ENCODE results near the gene DAAM2.

The DAAM2 gene

DNA sequence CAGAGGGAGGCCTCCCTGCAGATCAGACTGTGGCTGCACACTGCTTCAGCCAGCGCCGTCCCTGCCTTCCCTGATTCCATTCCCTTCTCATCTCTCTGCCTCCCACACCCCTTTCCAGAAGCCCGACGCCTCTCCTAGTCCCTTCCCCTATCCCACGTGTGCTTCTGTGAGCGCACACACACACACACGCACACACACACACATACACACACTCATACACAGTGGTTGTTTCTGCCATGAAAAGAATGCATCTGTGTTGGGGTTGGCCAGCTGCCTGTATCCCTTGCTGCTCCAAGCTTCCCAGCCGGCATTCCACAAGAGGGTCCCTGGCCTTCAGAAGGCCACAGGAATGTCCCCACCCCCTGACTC, 90.3 kb downstream of the DAAM2 start:
- no peak for TF ChIP-seq POLR2A (IDR thresholded peaks at IDR 0.05; ENCODE audit: low read length)
- TF ChIP-seq GATA1 (IDR thresholded peaks at IDR 0.05; ENCODE audit: low read depth, low read length) = no peak
- DNase-seq = no peak

- no peak for TF ChIP-seq POLR2A (IDR thresholded peaks at IDR 0.05; ENCODE audit: low read length)
- TF ChIP-seq GATA1 (IDR thresholded peaks at IDR 0.05; ENCODE audit: low read depth, low read length) = no peak
- DNase-seq = no peak
Observed at GRCh38 chr6:39884696-39885095, 92.5 kb downstream of the DAAM2 start.

GRCh38 chr6:39885691-39886090, 93.5 kb downstream of the DAAM2 start:
- DNase-seq = no peak
- TF ChIP-seq GATA1 (IDR thresholded peaks at IDR 0.05; ENCODE audit: low read depth, low read length) = no peak
- TF ChIP-seq POLR2A (IDR thresholded peaks at IDR 0.05; ENCODE audit: low read length) = no peak

DNA sequence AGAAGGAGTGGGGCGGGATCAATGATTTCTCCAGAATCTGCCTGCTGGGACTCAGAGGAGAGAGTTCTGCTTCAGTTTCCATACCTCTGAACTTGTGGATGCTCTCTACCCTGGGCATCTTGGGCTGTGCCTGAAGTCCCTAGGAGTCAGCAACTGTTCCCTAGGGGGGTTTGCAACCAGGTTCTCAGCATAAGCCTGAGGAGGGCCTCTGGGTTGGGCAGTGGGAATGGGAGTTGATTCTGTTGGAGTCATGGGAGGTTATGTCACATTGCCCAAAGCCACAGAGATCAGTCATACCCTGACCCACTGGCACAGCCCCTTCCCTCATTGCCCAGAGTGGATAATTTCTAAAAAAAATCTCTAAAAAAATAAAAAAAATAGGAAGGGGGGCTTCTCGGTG, 94.7 kb downstream of the DAAM2 start:
- TF ChIP-seq POLR2A (IDR thresholded peaks at IDR 0.05; ENCODE audit: low read length) = no peak
- no peak for TF ChIP-seq GATA1 (IDR thresholded peaks at IDR 0.05; ENCODE audit: low read depth, low read length)
- DNase-seq = no peak

DNA sequence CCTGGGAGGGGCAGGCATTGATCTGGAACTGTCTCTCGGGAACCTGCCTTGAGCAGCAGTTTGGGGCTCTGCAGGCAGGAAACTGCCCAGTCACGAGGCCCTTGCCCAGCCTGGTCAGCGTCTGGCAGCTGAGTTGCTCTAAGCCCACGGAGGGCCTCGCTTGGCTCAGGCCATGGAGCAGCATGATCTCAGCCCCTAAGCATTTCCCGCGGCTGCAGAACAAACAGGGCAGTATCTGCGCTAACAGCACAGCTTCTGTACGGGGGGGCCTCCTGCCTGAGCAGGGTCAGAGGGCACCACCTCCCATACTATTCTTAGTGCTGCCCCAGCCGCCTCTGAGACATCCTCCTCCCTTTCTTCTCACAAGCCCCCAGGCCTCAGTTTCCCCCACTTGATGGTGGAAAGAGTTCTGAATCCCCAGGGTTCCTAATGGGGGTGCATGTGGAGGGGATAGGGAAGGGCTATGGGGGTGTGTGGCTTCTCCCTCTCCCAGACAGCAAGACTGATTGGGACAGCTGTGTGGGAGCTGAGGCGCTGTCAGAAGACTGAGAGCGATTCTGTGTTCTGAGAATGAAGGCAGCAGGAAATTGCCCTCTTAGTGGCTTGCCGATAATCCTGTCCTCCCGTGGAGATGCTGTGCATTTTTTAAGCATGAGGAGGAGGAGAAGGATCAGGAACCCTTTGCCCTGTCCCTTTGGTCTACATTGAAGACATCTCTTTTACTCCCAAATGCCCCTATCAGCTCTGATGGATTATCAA, 95.7 kb downstream of the DAAM2 start:
- TF ChIP-seq GATA1 (IDR thresholded peaks at IDR 0.05; ENCODE audit: low read depth, low read length) (no peak), POLR2A (IDR thresholded peaks at IDR 0.05; ENCODE audit: low read length) (no peak)
- no peak for DNase-seq

- TF ChIP-seq POLR2A (IDR thresholded peaks at IDR 0.05; ENCODE audit: low read length) (no peak), GATA1 (IDR thresholded peaks at IDR 0.05; ENCODE audit: low read depth, low read length) (no peak)
- no peak for DNase-seq
Observed at GRCh38 chr6:39889229-39889628, 97.1 kb downstream of the DAAM2 start.

- DNase-seq = no peak
- no peak for TF ChIP-seq POLR2A (IDR thresholded peaks at IDR 0.05; ENCODE audit: low read length)
- TF ChIP-seq GATA1 (IDR thresholded peaks at IDR 0.05; ENCODE audit: low read depth, low read length) = no peak
Observed at GRCh38 chr6:39891353-39891752, 99.2 kb downstream of the DAAM2 start.

GRCh38 chr6:39891976-39892375, 99.8 kb downstream of the DAAM2 start:
- TF ChIP-seq POLR2A (IDR thresholded peaks at IDR 0.05; ENCODE audit: low read length) (no peak), GATA1 (IDR thresholded peaks at IDR 0.05; ENCODE audit: low read depth, low read length) (no peak)

DNA sequence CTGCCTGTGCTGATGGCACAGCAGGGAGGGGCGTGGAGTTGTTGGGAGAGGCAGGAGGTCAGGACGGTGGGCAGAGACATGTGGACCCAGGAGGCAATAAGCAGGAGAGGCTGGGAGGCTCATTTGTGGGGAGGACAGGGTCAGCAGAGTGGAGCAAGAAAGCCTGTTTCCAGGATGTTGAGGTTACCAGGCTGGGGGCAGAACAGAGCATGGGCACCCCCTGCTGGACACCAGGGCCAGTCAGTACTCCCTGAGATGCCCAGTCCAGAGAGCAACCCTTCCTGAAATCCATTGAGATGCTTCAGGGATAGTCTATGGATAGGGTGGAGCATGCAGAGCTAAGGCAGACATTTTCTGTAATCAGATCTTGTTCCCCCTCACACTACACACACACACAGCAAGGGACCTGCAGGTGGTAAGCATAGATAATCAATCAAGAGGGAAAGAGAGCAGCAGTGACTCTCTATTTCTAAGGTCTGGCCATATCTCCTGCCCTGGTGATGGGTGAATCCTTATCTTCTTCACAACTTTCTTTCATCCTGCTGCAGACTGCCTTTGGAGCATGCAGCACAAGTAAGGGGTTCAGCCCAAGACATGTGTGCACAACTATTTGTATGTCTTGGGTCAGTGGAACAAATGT, 100.4 kb downstream of the DAAM2 start:
- no peak for TF ChIP-seq GATA1 (IDR thresholded peaks at IDR 0.05; ENCODE audit: low read depth, low read length)
- no peak for TF ChIP-seq POLR2A (IDR thresholded peaks at IDR 0.05; ENCODE audit: low read length)
- peak; percentile 13 to 43 for DNase-seq

More at GRCh38 chr6:39891976-39892375, 99.8 kb downstream of the DAAM2 start:
- DNase-seq = no peak

- TF ChIP-seq POLR2A (IDR thresholded peaks at IDR 0.05; ENCODE audit: low read length) (no peak), GATA1 (IDR thresholded peaks at IDR 0.05; ENCODE audit: low read depth, low read length) (no peak)
- DNase-seq = no peak
Observed at GRCh38 chr6:39893286-39893685, 101.1 kb downstream of the DAAM2 start.

DNA sequence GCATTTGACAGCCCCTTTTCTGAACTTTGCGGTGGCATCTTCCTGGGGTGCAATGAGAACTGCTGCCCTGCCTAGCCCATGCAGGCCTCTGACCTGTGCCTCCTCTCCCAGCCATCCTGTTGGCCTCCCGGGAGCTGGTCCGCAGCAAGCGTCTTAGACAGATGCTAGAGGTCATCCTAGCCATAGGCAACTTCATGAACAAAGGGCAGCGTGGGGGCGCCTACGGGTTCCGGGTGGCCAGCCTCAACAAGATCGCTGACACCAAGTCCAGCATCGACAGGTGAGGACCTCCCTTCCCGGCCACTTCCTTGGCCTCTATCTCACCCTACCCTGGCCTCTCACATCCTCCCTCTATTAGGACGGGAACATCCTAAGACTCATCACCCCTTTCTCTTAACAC, 104.5 kb downstream of the DAAM2 start:
- no peak for DNase-seq
- TF ChIP-seq GATA1 (IDR thresholded peaks at IDR 0.05; ENCODE audit: low read depth, low read length) = no peak
- no peak for TF ChIP-seq POLR2A (IDR thresholded peaks at IDR 0.05; ENCODE audit: low read length)

DNA sequence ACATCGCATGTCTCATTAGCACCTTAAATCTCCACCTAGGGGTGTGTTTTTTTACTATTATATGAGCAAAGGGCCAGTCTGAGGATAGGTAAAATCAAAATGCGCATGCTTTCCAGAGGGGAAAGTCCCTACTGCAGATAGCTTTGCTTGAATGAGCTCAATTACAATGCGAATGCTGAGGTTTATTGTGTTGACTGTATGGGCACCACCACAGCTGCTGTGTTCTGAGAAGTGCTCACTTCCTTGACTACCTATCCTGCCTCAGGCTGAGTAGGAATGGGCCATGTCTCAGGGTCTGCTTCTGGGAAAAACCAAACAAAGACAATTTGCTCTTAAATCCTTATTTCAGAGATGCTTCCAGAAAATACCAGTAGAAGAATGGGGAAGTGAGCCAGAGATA, 105.5 kb downstream of the DAAM2 start:
- no peak for DNase-seq
- TF ChIP-seq GATA1 (IDR thresholded peaks at IDR 0.05; ENCODE audit: low read depth, low read length) = no peak
- TF ChIP-seq POLR2A (IDR thresholded peaks at IDR 0.05; ENCODE audit: low read length) = no peak

DNA sequence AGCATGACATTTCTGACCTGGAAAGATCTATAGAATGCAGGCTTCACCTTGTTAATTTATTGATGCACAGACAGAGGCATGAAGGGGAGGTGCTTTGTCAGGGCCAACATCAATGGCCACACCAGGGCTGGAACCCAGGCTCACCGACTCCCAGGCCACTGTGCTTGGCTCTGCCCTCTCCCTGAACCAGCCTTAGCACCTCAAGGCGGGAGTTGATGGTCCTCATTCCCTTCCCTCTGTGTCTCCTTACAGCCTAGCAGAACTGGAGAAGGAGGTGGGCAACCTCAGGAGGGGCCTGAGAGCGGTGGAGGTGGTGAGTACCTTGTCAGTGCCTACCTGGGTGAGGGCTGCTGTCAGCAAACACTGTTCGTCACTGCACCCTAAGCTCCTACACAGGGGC, 106.4 kb downstream of the DAAM2 start:
- TF ChIP-seq POLR2A (IDR thresholded peaks at IDR 0.05; ENCODE audit: low read length) (no peak), GATA1 (IDR thresholded peaks at IDR 0.05; ENCODE audit: low read depth, low read length) (no peak)
- no peak for DNase-seq

- TF ChIP-seq GATA1 (IDR thresholded peaks at IDR 0.05; ENCODE audit: low read depth, low read length) (no peak), POLR2A (IDR thresholded peaks at IDR 0.05; ENCODE audit: low read length) (no peak)
- no peak for DNase-seq
Observed at GRCh38 chr6:39899554-39900295, 107.5 kb downstream of the DAAM2 start.
